ENCODE measurements around the gene TRPV4. TPM values are rescaled to one million over a fixed set of nuclear protein-coding genes. Genes with fewer than 3 reads are reported as not detected.

The TRPV4 gene
- total RNA-seq, 1 experiment from 2014 or later, result 2.9 TPM

DNA sequence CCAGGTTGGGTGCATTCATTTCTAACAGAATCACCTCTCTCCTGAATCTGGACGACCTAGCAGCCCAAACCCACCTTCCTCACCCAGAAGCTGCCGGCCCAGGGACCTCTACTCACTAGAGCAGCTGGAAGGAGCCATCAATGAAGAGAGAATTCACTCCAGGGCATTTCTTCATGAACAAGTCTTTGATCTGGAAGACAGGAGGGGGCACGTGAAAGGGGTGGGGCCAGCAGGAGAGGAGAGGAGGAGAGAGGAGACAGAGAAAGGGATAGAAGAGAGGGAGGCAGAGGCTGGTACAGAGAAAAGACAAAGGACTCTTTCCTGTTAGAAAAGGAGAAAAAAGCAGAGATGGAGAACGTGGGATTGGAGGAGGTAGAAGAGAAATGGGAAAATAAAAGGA, 39.8 kb downstream of the TRPV4 start:
- Mint-ChIP-seq H3K27me3 (ENCODE audit: low read depth) (no peaks in the 10 kb centered on the region; the same call in none of the 2 replicates), H3K4me3 (no peak overlapping the region), H3K4me1 (peaks cover 3% of the 10 kb centered on the region; the same call in 1 of the 2 replicates), H3K27ac (no peak overlapping the region), H3K36me3 (no peaks in the 10 kb centered on the region), H3K9me3 (no peaks in the 10 kb centered on the region)
- ATAC-seq (no peak), DNase-seq (ENCODE audit: low spot score) (no peak)
- TF ChIP-seq TEAD4 (CRISPR knock-in tag; IDR thresholded peaks at IDR 0.05), result no peak
- TF ChIP-seq, protein P1, sequence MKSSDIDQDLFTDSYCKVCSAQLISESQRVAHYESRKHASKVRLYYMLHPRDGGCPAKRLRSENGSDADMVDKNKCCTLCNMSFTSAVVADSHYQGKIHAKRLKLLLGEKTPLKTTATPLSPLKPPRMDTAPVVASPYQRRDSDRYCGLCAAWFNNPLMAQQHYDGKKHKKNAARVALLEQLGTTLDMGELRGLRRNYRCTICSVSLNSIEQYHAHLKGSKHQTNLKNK (CRISPR knock-in tag; IDR thresholded peaks at IDR 0.05), result no peak
- TF ChIP-seq, protein P2, sequence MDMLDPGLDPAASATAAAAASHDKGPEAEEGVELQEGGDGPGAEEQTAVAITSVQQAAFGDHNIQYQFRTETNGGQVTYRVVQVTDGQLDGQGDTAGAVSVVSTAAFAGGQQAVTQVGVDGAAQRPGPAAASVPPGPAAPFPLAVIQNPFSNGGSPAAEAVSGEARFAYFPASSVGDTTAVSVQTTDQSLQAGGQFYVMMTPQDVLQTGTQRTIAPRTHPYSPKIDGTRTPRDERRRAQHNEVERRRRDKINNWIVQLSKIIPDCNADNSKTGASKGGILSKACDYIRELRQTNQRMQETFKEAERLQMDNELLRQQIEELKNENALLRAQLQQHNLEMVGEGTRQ (CRISPR knock-in tag; IDR thresholded peaks at IDR 0.05), result no peak
- no peak for TF ChIP-seq GRHL2 (CRISPR knock-in tag; IDR thresholded peaks at IDR 0.05; ENCODE audit: insufficient replicate concordance, severe bottlenecking)
- TF ChIP-seq JUN (CRISPR knock-in tag; IDR thresholded peaks at IDR 0.05), result no peak
- TF ChIP-seq, protein P3, sequence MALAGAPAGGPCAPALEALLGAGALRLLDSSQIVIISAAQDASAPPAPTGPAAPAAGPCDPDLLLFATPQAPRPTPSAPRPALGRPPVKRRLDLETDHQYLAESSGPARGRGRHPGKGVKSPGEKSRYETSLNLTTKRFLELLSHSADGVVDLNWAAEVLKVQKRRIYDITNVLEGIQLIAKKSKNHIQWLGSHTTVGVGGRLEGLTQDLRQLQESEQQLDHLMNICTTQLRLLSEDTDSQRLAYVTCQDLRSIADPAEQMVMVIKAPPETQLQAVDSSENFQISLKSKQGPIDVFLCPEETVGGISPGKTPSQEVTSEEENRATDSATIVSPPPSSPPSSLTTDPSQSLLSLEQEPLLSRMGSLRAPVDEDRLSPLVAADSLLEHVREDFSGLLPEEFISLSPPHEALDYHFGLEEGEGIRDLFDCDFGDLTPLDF (CRISPR knock-in tag; IDR thresholded peaks at IDR 0.05), result no peak
- ChIA-PET POLR2A (interaction anchor here (0.5 kb wide), 1 partner anchor 1718 kb away, joined by 4 read pairs; no protein-coding TSS in a partner anchor), CTCF (interaction anchor here (0.6 to 1.5 kb wide), 3 partner anchors 12 to 638 kb away, joined by 4 read pairs; no protein-coding TSS in a partner anchor)

DNA sequence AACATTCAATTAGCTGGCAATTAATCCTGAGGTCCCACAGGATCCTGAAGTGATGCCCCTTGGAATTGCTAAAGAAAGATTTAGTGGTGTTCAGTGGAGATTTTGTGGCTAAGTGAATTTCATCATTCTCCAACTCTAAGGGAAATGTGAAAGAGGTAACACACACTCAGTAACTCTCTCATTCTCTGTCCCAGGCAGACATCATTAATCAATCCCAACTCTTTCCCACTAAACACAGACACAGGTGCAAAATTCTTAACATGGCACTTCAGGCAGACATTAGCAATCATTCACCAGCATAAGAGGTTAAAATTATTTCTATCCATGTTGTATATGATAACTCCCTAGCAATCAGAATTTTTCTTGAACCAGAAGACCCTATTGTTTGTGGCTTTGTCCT, 40.2 kb downstream of the TRPV4 start:
- H3K27me3 Mint-ChIP-seq (ENCODE audit: low read depth), result no peaks in the 10 kb centered on the region; the same call in none of the 2 replicates
- DNase-seq (ENCODE audit: low spot score) (no peak), ATAC-seq (no peak)
- ChIA-PET POLR2A (interaction anchor here (0.5 kb wide), 1 partner anchor 1718 kb away, joined by 4 read pairs; no protein-coding TSS in a partner anchor), CTCF (interaction anchor here (1.5 kb wide), 1 partner anchor 13 kb away, joined by 4 read pairs; no protein-coding TSS in a partner anchor)
- no peak overlapping the region for H3K27ac Mint-ChIP-seq
- TF ChIP-seq, protein P4, sequence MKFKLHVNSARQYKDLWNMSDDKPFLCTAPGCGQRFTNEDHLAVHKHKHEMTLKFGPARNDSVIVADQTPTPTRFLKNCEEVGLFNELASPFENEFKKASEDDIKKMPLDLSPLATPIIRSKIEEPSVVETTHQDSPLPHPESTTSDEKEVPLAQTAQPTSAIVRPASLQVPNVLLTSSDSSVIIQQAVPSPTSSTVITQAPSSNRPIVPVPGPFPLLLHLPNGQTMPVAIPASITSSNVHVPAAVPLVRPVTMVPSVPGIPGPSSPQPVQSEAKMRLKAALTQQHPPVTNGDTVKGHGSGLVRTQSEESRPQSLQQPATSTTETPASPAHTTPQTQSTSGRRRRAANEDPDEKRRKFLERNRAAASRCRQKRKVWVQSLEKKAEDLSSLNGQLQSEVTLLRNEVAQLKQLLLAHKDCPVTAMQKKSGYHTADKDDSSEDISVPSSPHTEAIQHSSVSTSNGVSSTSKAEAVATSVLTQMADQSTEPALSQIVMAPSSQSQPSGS (CRISPR knock-in tag; IDR thresholded peaks at IDR 0.05; ENCODE audit: borderline replicate concordance, low read depth), result no peak
- TF ChIP-seq GRHL2 (CRISPR knock-in tag; IDR thresholded peaks at IDR 0.05; ENCODE audit: insufficient replicate concordance, severe bottlenecking), result no peak
- TF ChIP-seq HMGA2 (CRISPR knock-in tag; IDR thresholded peaks at IDR 0.05), result no peak
- TF ChIP-seq, protein P1 (CRISPR knock-in tag; IDR thresholded peaks at IDR 0.05), result no peak
- TF ChIP-seq SMAD3 (CRISPR knock-in tag; IDR thresholded peaks at IDR 0.05; ENCODE audit: borderline replicate concordance), result no peak
- TF ChIP-seq, protein P5, sequence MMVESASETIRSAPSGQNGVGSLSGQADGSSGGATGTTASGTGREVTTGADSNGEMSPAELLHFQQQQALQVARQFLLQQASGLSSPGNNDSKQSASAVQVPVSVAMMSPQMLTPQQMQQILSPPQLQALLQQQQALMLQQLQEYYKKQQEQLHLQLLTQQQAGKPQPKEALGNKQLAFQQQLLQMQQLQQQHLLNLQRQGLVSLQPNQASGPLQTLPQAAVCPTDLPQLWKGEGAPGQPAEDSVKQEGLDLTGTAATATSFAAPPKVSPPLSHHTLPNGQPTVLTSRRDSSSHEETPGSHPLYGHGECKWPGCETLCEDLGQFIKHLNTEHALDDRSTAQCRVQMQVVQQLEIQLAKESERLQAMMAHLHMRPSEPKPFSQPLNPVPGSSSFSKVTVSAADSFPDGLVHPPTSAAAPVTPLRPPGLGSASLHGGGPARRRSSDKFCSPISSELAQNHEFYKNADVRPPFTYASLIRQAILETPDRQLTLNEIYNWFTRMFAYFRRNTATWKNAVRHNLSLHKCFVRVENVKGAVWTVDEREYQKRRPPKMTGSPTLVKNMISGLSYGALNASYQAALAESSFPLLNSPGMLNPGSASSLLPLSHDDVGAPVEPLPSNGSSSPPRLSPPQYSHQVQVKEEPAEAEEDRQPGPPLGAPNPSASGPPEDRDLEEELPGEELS (CRISPR knock-in tag; IDR thresholded peaks at IDR 0.05), result no peak
- TF ChIP-seq, protein P6, sequence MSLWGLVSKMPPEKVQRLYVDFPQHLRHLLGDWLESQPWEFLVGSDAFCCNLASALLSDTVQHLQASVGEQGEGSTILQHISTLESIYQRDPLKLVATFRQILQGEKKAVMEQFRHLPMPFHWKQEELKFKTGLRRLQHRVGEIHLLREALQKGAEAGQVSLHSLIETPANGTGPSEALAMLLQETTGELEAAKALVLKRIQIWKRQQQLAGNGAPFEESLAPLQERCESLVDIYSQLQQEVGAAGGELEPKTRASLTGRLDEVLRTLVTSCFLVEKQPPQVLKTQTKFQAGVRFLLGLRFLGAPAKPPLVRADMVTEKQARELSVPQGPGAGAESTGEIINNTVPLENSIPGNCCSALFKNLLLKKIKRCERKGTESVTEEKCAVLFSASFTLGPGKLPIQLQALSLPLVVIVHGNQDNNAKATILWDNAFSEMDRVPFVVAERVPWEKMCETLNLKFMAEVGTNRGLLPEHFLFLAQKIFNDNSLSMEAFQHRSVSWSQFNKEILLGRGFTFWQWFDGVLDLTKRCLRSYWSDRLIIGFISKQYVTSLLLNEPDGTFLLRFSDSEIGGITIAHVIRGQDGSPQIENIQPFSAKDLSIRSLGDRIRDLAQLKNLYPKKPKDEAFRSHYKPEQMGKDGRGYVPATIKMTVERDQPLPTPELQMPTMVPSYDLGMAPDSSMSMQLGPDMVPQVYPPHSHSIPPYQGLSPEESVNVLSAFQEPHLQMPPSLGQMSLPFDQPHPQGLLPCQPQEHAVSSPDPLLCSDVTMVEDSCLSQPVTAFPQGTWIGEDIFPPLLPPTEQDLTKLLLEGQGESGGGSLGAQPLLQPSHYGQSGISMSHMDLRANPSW (CRISPR knock-in tag; conservative IDR thresholded peaks at IDR 0.05; ENCODE audit: low read depth), result no peak
- no peak for TF ChIP-seq ZNF423 (CRISPR knock-in tag; IDR thresholded peaks at IDR 0.05)
- TF ChIP-seq FOXJ3 (CRISPR knock-in tag; IDR thresholded peaks at IDR 0.05; ENCODE audit: borderline replicate concordance), result no peak
- no peak overlapping the region for H3K4me3 Mint-ChIP-seq
- peaks cover 3% of the 10 kb centered on the region; the same call in 1 of the 2 replicates for H3K4me1 Mint-ChIP-seq
- no peaks in the 10 kb centered on the region for H3K9me3 Mint-ChIP-seq
- no peaks in the 10 kb centered on the region for H3K36me3 Mint-ChIP-seq
